Thymus (tissue), 11 donors: ENCODE measurements around the gene NCR2. TPM values are rescaled to one million over a fixed set of nuclear protein-coding genes. Genes with fewer than 3 reads are reported as not detected.
A peak's percentile ranks its signal among the peaks of the same experiment; 100 is the strongest.

ENCODE experiments used
- DNase-seq, 9 donors: peaks; one replicate each; pipeline ENCODE4 v3.0.0-alpha.2; 2013; ENCODE audit warnings: low spot score in 9 of 9, low read depth in 6 of 9, missing footprints in 1 of 9
- H3K27ac ChIP-seq, 2 donors: one replicate each; pipeline ENCODE4 v1.5.1; 2013; ENCODE audit warnings: control low read depth in 1 of 2, low read depth in 1 of 2, low read length in 1 of 2, mild to moderate bottlenecking in 1 of 2, moderate library complexity in 1 of 2
- H3K27me3 ChIP-seq, 2 donors: one replicate each; pipeline ENCODE4 v1.5.1; 2013; ENCODE audit warnings: low read length in 1 of 2; ENCODE audit not compliant: control insufficient read depth in 2 of 2, insufficient read depth in 1 of 2
- H3K36me3 ChIP-seq, 2 donors: one replicate each; pipeline ENCODE4 v1.5.1; 2013; ENCODE audit warnings: low read length in 1 of 2, mild to moderate bottlenecking in 1 of 2, moderate library complexity in 1 of 2; ENCODE audit not compliant: control insufficient read depth in 2 of 2, insufficient read depth in 2 of 2
- H3K4me1 ChIP-seq, 2 donors: one replicate each; pipeline ENCODE4 v1.5.1; 2013; ENCODE audit warnings: low read length in 2 of 2; ENCODE audit not compliant: control insufficient read depth in 2 of 2, insufficient read depth in 2 of 2
- H3K4me3 ChIP-seq, 2 donors: one replicate each; pipeline ENCODE4 v1.5.1; 2013; ENCODE audit warnings: low read length in 2 of 2, control low read depth in 1 of 2, mild to moderate bottlenecking in 1 of 2
- H3K9me3 ChIP-seq, 2 donors: one replicate each; pipeline ENCODE4 v1.5.1; 2013; ENCODE audit warnings: low read length in 1 of 2, mild to moderate bottlenecking in 1 of 2; ENCODE audit not compliant: control insufficient read depth in 2 of 2, insufficient read depth in 1 of 2
- WGBS: extraction: QIAGEN DNeasy Blood & Tissue Kit; methylation state at CpG from one replicate; pipeline ENCODE4 v1.1.7; 2013; 5-methylcytosine and 5-hydroxymethylcytosine counted together
- polyA plus RNA-seq: library from polyadenylated mRNA; stranded (reverse); fragments of 200-250 nt; gene quantifications from one replicate; pipeline ENCODE4 v1.2.3, GENCODE V29; 2013
- total RNA-seq: library from RNA; stranded (reverse); fragments of 120-200 nt; gene quantifications from one replicate; pipeline ENCODE4 v1.2.4, GENCODE V29; 2013
- donor health status: healthy.

The NCR2 gene
- total and polyA plus RNA-seq, 2 donors, result not detected

- H3K27ac ChIP-seq, result peak overlapping the region in 1 of 2 donors; percentile 42
- peak in 5 of 9 donors; percentile 46 to 81 (median 57) for DNase-seq
- WGBS, result 44% methylated on average over 3 of the region's 3 CpGs
- no peaks in the 10 kb centered on the region for H3K36me3 ChIP-seq
- H3K4me1 ChIP-seq, result peaks cover 8 to 12% of the 10 kb centered on the region in 2 donors
- H3K27me3 ChIP-seq, result peaks cover 2% of the 10 kb centered on the region in 2 donors
- H3K9me3 ChIP-seq, result no peaks in the 10 kb centered on the region
- H3K4me3 ChIP-seq, result no peak overlapping the region
These were observed 36.5 kb upstream of the NCR2 start for GRCh38 chr6:41298785-41299502.

DNA sequence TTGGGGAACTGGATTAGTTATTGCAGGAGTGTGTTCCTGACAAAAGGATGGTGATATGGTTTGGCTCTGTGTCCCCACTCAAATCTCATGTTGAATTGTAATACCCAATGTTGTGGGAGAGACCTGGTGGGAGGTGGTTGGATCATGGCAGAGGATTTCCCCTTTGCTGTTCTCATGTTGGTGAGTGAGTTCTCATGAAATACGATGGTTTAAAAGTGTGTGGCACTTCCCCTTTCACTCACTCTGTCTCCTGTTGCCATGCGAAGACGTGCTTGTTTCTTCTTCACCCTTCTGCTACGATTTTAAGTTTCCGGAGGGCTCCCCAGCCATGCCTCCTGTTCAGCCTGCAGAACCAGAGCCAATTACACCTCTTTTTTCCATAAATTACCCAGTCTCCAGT is 32.8 kb upstream of the NCR2 start:
- Histone ChIP-seq H3K4me3 (no peak overlapping the region), H3K9me3 (no peaks in the 10 kb centered on the region)
- 40% methylated on average over 5 of the region's 5 CpGs for WGBS

GRCh38 chr6:41306187-41306854 is 29.1 kb upstream of the NCR2 start:
- Histone ChIP-seq H3K36me3 (no peaks in the 10 kb centered on the region), H3K4me3 (no peak overlapping the region), H3K27me3 (peaks cover 0 to 2% of the 10 kb centered on the region in 2 donors), H3K9me3 (no peaks in the 10 kb centered on the region), H3K4me1 (no peaks in the 10 kb centered on the region), H3K27ac (no peak overlapping the region)
- WGBS, result 48% methylated on average over 13 of the region's 13 CpGs
- peak; percentile 40 to 84 (median 59) for DNase-seq

More for the DNA sequence above, 32.8 kb upstream of the NCR2 start:
- H3K36me3 ChIP-seq, result no peaks in the 10 kb centered on the region
- no peaks in the 10 kb centered on the region for H3K4me1 ChIP-seq
- no peak overlapping the region for H3K27ac ChIP-seq
- DNase-seq, result no peak
- H3K27me3 ChIP-seq, result peaks cover 2% of the 10 kb centered on the region in 2 donors

DNA sequence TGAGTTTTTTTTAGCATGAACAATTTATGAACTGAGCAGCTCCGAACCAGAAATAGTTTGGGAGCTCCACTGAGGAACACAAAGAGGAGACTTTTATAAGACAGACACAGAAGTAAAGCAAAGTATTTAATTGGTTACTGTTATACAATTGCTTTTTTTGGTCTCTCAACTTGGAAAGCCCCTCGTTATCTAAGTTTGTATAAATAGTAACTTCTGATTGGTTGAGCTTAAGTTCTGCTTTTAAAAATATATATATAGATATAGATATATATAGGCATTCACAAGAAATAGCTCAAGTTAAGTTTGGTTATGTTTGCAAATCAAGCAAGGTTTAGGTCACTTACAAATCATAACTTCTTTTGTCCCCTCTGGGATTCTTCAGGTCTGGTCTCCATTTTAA is 20.2 kb upstream of the NCR2 start:
- Histone ChIP-seq H3K36me3 (no peaks in the 10 kb centered on the region), H3K27me3 (no peaks in the 10 kb centered on the region), H3K4me3 (no peak overlapping the region), H3K9me3 (no peaks in the 10 kb centered on the region), H3K27ac (no peak overlapping the region), H3K4me1 (peaks cover 12 to 19% of the 10 kb centered on the region in 2 donors)
- 84% methylated on average over 2 of the region's 2 CpGs for WGBS
- DNase-seq, result no peak

GRCh38 chr6:41315943-41316620 is 19.3 kb upstream of the NCR2 start:
- Histone ChIP-seq H3K27me3 (no peaks in the 10 kb centered on the region), H3K9me3 (no peaks in the 10 kb centered on the region), H3K27ac (no peak overlapping the region), H3K4me1 (peaks cover 12 to 24% of the 10 kb centered on the region in 2 donors), H3K4me3 (no peak overlapping the region), H3K36me3 (no peaks in the 10 kb centered on the region)
- no peak for DNase-seq
- 96% methylated on average over 1 of the region's 1 CpG for WGBS

- DNase-seq, result no peak
- no peaks in the 10 kb centered on the region for H3K9me3 ChIP-seq
- no peaks in the 10 kb centered on the region for H3K27me3 ChIP-seq
- peaks cover 12 to 24% of the 10 kb centered on the region in 2 donors for H3K4me1 ChIP-seq
- no peak overlapping the region for H3K4me3 ChIP-seq
- WGBS, result 71% methylated on average over 9 of the region's 9 CpGs
- no peaks in the 10 kb centered on the region for H3K36me3 ChIP-seq
- no peak overlapping the region for H3K27ac ChIP-seq
These were observed 17.2 kb upstream of the NCR2 start for GRCh38 chr6:41318261-41318653.

DNA sequence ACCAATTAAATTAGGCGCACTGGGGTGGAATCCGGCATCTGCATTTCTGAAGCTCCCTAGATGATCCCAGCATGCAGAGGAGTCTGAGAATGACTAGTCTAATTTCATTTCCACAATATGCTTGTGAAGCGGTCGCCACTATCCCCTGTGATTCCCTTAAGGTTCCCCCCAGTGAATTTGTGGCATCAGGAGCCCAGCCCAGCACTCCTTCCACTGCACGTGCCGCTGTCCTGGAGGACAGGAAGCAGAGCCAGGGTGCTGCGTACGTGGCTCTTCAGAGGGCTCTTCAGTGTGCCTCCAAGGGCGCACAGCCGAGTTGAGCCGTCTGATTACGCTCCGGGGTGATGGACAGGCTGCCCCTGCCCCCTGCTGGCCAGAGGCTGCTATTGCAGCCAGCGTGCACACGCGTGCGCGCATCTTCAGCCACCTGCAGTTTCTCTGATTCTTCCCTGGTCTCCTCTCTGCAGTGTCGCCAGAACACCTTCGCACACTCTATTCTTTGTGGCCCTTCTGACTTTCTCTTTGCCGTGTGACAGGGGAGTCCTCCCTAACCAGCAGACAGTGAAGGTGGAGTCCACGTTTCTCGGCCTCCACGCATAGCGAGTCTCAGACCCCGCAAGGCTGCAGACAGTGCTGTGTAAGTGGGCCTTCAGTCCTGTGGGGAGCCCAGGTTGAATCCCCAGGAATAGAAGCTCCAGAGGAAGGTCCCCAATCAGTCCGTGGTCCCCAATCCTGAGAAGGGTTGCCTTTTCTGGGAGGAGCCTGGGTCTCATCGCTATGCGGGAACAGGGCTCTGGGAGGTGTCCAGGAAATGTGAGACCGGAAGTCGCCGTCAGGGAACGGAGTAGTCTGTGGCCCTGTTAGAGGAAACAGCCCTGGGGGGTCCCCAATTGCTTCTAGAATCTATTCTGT is 16.5 kb upstream of the NCR2 start:
- Histone ChIP-seq H3K4me3 (no peak overlapping the region), H3K27me3 (no peaks in the 10 kb centered on the region), H3K9me3 (no peaks in the 10 kb centered on the region), H3K27ac (peak overlapping the region in 1 of 2 donors; percentile 20), H3K4me1 (peaks cover 12 to 24% of the 10 kb centered on the region in 2 donors), H3K36me3 (no peaks in the 10 kb centered on the region)
- 24% methylated on average over 33 of the region's 33 CpGs for WGBS
- DNase-seq, result peak; percentile 75 to 93 (median 85)

- H3K27me3 ChIP-seq, result no peaks in the 10 kb centered on the region
- H3K4me1 ChIP-seq, result peaks cover 12 to 24% of the 10 kb centered on the region in 2 donors
- H3K36me3 ChIP-seq, result no peaks in the 10 kb centered on the region
- H3K9me3 ChIP-seq, result no peaks in the 10 kb centered on the region
- no peak overlapping the region for H3K27ac ChIP-seq
- WGBS, result 83% methylated on average over 4 of the region's 4 CpGs
- DNase-seq, result no peak
- H3K4me3 ChIP-seq, result no peak overlapping the region
These were observed 14.2 kb upstream of the NCR2 start for GRCh38 chr6:41321183-41321582.
